Activated CD4-positive, CD25-positive, alpha-beta regulatory T cell (primary cell): Measurements from ENCODE around the gene TRMU.

Source experiments
- DNase-seq, 4 experiments: peaks; one replicate each; lab custom pipeline; 2025; lab: John Stamatoyannopoulos, UW

TRMU gene

GRCh38 chr22:46335201-46336118 lies at the start of gene TRMU:
TSS of gene TRMU (plus strand) at chr22:46335714. CDS start at chr22:46335765, 51 bp downstream.
- peak; percentile 54 to 60 (median 54) for DNase-seq

- no peak for DNase-seq
Measured at GRCh38 chr22:46286006-46286405, 49.5 kb upstream of the TRMU start.

GRCh38 chr22:46286941-46287872 lies 48.3 kb upstream of the TRMU start:
- DNase-seq, result no peak

GRCh38 chr22:46287873-46288751 lies 47.4 kb upstream of the TRMU start:
- no peak for DNase-seq

- DNase-seq, result no peak
Measured at GRCh38 chr22:46288846-46289243, 46.7 kb upstream of the TRMU start.

- no peak for DNase-seq
Measured at GRCh38 chr22:46289244-46289891, 46.1 kb upstream of the TRMU start.

- no peak for DNase-seq
Measured at GRCh38 chr22:46290121-46290842, 45.2 kb upstream of the TRMU start.

- DNase-seq, result no peak
Measured at GRCh38 chr22:46290843-46291785, 44.4 kb upstream of the TRMU start.

GRCh38 chr22:46292173-46292572 lies 43.3 kb upstream of the TRMU start:
- no peak for DNase-seq

- no peak for DNase-seq
Measured at GRCh38 chr22:46292732-46293131, 42.8 kb upstream of the TRMU start.

- DNase-seq, result no peak
Measured at GRCh38 chr22:46293577-46294260, 41.8 kb upstream of the TRMU start.

- DNase-seq, result no peak
Measured at GRCh38 chr22:46294784-46295183, 40.7 kb upstream of the TRMU start.

- DNase-seq, result no peak
Measured at GRCh38 chr22:46295277-46295971, 40.1 kb upstream of the TRMU start.

GRCh38 chr22:46296257-46297150 lies 39.0 kb upstream of the TRMU start, which contains the start of gene GTSE1:
TSS of gene GTSE1 (plus strand) at chr22:46296870. CDS start at chr22:46297401, 531 bp downstream.
- DNase-seq, result peak; percentile 91 to 96 (median 94)

- no peak for DNase-seq
Measured at GRCh38 chr22:46297151-46297812, 38.2 kb upstream of the TRMU start.

GRCh38 chr22:46299101-46299500 lies 36.4 kb upstream of the TRMU start:
- no peak for DNase-seq
